ENCODE measurements around the gene UMAD1.

DNA sequence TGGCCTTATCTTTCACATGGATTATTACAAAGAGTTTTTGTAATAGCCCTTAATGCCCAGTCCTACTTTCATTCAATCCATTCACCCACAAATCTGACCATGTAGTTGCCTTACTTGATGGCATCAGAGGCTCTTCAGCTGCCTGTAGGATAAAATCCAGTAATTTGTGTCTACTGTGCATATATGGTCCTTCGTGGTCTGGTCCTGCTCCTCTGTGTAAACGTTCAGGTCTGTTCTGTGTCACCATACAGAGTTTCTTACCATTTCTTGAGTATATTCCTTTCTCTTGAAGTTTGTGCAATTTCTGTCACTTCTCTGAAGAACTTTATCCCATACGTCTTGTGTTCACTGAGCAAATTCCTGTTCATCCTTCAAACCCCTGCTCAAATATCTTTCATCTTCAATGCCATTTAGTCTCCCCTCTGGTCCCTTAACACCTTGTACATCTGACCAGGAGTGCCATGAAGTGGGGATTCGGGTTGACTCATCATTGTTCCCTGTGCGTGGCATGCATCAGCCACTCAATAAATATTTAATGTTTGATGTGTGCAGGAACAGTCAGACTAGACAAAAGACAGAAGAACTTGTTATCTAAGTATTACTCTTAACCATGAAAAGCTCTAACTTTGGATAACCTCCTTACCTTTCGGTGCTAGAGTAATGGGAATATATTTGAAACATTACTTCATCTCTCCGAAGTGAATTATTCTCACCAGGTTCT lies 176.4 kb downstream of the UMAD1 start:
- TF ChIP-seq, protein P1, sequence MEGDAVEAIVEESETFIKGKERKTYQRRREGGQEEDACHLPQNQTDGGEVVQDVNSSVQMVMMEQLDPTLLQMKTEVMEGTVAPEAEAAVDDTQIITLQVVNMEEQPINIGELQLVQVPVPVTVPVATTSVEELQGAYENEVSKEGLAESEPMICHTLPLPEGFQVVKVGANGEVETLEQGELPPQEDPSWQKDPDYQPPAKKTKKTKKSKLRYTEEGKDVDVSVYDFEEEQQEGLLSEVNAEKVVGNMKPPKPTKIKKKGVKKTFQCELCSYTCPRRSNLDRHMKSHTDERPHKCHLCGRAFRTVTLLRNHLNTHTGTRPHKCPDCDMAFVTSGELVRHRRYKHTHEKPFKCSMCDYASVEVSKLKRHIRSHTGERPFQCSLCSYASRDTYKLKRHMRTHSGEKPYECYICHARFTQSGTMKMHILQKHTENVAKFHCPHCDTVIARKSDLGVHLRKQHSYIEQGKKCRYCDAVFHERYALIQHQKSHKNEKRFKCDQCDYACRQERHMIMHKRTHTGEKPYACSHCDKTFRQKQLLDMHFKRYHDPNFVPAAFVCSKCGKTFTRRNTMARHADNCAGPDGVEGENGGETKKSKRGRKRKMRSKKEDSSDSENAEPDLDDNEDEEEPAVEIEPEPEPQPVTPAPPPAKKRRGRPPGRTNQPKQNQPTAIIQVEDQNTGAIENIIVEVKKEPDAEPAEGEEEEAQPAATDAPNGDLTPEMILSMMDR (CRISPR knock-in tag; IDR thresholded peaks at IDR 0.05), result no peak
- TF ChIP-seq, protein P2, sequence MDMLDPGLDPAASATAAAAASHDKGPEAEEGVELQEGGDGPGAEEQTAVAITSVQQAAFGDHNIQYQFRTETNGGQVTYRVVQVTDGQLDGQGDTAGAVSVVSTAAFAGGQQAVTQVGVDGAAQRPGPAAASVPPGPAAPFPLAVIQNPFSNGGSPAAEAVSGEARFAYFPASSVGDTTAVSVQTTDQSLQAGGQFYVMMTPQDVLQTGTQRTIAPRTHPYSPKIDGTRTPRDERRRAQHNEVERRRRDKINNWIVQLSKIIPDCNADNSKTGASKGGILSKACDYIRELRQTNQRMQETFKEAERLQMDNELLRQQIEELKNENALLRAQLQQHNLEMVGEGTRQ (IDR thresholded peaks at IDR 0.05; ENCODE audit: low read depth, low read length), result no peak
- TF ChIP-seq, protein P2 (CRISPR knock-in tag; IDR thresholded peaks at IDR 0.05; ENCODE audit: borderline replicate concordance), result no peak
- no peak for TF ChIP-seq ZFP1 (CRISPR knock-in tag; IDR thresholded peaks at IDR 0.05)
- no peak for TF ChIP-seq ZBTB1 (CRISPR knock-in tag; IDR thresholded peaks at IDR 0.05; ENCODE audit: borderline replicate concordance)
- TF ChIP-seq, protein P3, sequence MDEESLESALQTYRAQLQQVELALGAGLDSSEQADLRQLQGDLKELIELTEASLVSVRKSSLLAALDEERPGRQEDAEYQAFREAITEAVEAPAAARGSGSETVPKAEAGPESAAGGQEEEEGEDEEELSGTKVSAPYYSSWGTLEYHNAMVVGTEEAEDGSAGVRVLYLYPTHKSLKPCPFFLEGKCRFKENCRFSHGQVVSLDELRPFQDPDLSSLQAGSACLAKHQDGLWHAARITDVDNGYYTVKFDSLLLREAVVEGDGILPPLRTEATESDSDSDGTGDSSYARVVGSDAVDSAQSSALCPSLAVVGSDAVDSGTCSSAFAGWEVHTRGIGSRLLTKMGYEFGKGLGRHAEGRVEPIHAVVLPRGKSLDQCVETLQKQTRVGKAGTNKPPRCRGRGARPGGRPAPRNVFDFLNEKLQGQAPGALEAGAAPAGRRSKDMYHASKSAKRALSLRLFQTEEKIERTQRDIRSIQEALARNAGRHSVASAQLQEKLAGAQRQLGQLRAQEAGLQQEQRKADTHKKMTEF (CRISPR knock-in tag; IDR thresholded peaks at IDR 0.05), result no peak
- no peak for TF ChIP-seq FOXJ3 (CRISPR knock-in tag; IDR thresholded peaks at IDR 0.05; ENCODE audit: borderline replicate concordance)
- TF ChIP-seq ZNF225 (CRISPR knock-in tag; IDR thresholded peaks at IDR 0.05), result no peak
- TF ChIP-seq CENPX (CRISPR knock-in tag; IDR thresholded peaks at IDR 0.05), result no peak
- no peak for TF ChIP-seq ZFX (CRISPR knock-in tag; IDR thresholded peaks at IDR 0.05; ENCODE audit: low read depth)
- TF ChIP-seq EZH2 (conservative IDR thresholded peaks at IDR 0.05; ENCODE audit: low read depth, low read length), result no peak
- TF ChIP-seq, protein P4, sequence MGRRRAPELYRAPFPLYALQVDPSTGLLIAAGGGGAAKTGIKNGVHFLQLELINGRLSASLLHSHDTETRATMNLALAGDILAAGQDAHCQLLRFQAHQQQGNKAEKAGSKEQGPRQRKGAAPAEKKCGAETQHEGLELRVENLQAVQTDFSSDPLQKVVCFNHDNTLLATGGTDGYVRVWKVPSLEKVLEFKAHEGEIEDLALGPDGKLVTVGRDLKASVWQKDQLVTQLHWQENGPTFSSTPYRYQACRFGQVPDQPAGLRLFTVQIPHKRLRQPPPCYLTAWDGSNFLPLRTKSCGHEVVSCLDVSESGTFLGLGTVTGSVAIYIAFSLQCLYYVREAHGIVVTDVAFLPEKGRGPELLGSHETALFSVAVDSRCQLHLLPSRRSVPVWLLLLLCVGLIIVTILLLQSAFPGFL (CRISPR knock-in tag; IDR thresholded peaks at IDR 0.05), result no peak
- TF ChIP-seq CREB1 (IDR thresholded peaks at IDR 0.05), result no peak
- TF ChIP-seq CREB1 (CRISPR knock-in tag; IDR thresholded peaks at IDR 0.05), result no peak
- no peak for TF ChIP-seq ETV6 (CRISPR knock-in tag; conservative IDR thresholded peaks at IDR 0.05)
- TF ChIP-seq, protein P5, sequence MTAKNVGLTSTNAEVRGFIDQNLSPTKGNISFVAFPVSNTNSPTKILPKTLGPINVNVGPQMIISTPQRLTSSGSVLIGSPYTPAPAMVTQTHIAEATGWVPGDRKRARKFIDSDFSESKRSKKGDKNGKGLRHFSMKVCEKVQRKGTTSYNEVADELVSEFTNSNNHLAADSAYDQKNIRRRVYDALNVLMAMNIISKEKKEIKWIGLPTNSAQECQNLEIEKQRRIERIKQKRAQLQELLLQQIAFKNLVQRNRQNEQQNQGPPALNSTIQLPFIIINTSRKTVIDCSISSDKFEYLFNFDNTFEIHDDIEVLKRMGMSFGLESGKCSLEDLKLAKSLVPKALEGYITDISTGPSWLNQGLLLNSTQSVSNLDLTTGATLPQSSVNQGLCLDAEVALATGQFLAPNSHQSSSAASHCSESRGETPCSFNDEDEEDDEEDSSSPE (CRISPR knock-in tag; IDR thresholded peaks at IDR 0.05), result no peak
